Amniotic epithelial cell (primary cell): ENCODE results near the gene ATXN1.

Source experiments
- DNase-seq: peaks from one replicate; pipeline ENCODE4 v3.0.0-alpha.2; 2010; ENCODE audit warnings: low read depth

ATXN1 gene

DNA sequence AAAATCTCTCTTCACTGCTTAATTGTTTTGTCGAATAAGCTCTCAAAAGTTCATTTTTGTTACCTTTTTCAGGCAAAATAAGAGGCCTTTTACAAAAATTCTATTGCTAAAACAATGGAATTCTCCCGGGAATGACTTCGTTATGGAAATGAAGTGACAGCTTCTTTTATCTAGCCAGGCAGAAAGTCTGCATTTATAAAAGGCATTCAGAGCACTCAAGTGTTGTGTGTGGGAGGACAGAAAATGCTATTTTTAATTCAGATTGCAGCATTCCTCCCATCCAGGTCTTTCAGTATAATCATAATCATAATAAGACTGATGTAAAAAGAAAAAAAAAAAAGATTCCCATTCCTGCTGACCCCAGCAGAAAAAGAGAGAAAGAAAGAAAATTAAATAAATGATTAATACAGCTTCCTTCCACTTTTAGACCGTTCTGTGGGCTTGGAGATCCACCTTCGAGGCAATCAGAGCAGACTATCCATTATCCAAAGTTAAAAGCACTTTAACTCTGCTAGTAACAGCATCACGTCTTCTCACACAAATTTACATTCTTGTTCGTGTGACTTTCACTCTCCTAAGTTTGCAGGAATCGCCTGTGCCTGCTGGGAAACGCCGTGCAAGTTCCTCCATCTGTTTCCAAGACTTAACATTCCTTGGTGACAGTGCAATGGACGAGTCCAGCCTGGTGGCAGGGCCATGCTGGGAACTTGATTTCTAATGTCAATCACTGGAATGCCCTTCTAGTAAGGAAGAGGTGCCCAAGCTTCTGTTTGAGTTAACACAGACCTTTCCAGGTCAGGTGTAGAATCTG is 264.1 kb downstream of the ATXN1 start:
- peak; percentile 22 for DNase-seq

DNA sequence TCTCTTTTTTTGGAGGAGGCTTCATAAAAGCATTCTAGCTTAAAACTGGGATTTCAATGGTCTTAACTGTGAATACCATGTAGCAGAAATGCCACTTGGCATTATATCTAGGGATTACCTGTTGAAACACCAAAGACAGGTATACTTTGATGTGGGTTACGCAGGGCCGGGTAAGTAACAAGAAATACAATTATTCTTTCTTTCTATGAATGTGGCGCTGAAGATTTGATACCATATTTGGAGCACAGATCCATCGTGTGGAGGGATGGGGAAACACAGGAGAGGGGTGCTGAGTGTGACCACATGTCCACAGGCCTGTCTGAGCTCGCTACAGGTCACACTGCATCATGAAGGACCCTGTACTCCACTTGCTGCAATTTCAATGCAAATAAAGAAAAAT is 265.1 kb downstream of the ATXN1 start:
- DNase-seq: no peak

DNA sequence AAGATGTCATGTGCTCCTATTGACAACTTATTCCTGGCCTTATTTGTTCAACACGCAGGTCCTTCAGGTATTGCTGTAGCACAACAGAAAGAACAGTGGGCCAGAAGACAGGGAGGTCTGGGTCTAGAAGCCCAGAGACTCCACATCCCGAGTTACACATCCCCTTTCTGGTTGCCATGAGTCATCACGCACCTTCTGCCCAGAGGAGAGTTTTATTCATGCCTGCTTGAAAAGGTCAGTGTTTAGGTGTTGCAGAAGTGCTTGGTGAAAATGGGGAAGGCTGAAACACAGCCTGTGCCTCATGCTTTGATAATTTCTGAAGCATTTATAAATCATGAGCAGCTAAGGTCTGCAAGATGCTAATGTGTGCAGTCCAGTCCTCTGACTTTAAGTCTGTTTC is 266.5 kb downstream of the ATXN1 start:
- peak; percentile 29 for DNase-seq

DNA sequence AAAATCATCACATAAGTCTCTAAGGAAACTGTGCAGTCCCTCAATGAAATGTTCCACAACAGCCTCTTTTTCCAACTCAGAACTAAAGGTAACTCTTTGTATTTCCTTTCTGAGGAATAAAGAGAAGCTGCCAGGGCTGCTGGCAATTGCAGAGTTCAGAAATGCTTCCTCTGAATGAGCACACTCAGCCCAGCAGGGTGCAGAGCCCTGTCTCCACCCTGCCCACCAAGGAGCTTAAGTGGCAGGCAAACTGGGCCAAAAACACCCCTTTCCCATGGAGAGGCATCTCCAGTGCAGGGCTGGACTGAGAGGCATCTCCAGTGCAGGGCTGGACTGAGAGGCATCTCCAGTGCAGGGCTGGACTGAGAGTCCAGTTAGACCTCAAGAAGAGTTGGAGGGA is 267.5 kb downstream of the ATXN1 start:
- DNase-seq: no peak

DNA sequence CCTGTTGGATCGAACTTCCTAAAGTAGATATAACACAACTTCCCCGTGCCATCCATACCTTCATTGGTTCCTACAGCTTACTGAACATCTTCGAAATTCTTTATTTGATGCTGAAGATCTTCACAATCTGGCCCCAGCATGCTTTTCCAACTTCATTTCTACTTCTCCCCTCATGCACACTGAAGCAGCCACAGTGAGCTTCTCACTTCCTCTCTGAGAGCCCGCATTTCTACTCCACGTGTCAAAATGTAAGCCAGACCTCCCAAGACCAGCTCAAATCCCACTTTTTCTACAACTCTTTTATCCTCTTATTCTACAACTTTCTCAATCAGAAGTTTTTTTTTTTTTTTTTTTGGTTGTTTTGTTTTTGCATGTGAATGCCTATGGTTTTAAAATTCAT is 268.1 kb downstream of the ATXN1 start:
- no peak for DNase-seq

DNA sequence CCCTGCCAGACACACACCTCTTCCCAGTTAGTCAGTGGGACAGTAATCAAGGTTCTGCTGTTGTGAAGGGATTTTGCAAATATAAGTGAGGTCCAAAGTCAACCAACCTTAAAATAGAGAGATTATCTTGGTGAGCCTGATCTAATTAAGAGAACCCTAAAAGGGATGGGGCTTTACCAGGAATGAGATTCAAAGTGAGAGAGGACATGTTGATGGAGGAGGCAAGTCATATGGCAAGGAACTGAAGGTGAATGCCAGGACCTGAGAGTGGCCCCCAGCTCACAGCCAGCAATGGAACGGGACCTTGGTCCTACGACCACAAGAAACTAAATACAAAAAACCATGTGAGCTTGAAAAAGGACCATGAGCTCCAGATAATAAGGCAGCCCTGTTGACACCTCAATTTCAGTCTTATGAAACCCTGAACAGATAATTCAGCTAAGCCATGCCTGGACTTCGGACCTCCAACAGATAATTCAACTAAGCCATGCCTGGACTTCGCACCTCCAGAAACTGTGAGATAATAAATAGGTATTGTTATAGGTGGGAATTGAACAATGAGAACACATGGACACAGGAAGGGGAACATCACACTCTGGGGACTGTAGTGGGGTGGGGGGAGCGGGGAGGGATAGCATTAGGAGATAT is 269.5 kb downstream of the ATXN1 start:
- DNase-seq: no peak

DNA sequence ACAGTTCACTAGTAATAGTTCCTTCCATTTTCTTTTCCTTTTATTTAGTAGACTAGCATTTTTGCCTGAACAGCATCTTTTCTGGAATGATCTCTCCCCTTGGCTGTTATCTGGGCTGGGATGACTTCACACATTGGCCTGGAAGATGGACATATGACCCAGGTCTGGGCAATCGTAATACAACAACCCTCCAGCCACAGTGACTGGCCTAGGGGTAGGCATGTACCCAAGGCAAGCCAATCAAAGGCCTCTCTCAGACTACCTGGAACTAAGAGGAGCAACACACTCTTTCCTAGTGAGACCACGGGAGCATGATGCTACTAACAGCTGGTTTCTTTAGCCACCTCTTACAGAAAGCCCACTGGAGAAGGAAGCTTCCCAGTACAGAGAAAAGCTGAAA is 270.6 kb downstream of the ATXN1 start:
- DNase-seq: no peak

DNA sequence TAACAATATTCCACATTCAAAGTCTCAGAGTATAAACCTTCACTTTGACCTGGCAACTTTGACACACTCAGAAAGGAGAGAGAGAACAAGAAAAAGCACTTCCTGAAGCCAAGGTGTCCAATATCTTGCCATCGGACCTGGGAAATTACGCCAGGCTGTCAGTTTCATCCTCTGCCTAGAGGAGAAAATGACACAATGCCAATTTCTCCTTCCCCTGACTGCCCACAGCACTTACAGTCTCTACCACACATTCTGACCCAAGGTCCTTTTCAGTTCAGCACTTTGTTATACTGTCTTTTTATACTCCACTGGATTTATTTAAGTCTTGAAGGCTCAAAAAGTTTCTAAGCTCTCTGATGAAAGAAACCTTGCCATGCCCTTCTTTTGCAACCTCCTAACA is 272.4 kb downstream of the ATXN1 start:
- no peak for DNase-seq

DNA sequence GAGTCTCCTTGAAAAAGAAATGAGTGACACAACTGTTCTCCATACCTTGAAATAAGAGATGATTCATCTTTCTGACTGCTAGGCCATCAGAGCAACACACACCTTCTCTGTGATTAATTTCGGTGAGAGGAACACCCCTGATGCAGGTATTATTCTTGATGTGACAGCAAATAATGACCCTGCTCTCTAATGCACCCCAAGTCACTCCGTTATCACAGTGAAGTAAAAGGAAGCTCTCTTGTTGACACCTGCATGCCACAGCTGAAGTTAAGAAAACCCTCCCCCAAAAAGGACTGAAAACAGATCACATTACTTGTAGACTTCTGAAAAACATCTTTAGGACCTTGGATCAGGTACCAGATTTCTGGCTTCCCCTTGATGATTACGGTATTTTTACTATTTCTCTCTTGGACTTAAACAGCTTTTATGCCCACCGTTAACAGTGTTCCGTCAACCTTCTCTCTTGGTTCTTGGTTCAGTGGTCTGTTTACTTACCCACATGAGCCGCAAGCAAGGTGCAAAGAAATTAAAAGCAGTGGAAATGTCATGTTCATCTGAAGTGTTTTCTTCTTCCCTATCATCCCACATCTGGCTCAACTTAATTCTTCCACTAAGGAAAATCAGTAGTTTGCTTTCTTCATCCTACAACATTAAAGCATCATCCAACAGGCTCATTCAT is 273.1 kb downstream of the ATXN1 start:
- no peak for DNase-seq

DNA sequence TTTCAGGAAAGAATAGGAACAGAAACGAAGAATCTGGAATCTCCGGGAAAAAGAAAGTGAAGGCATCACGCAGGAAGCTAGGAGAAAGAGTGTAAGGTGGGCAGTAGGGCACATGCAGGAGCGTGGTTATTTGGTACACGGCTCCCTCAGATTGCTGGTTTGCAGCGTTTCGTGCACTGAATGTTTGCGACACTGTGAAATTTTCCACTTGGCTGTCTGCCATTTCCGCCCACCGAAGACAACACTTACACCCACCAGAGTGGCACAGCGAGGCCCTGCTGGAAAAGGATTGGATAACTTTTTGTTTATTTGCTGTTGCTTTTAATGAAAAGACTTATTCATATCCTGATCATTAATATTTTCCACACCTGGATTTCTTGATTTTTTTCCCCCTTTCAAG is 274.6 kb downstream of the ATXN1 start:
- DNase-seq: no peak

DNA sequence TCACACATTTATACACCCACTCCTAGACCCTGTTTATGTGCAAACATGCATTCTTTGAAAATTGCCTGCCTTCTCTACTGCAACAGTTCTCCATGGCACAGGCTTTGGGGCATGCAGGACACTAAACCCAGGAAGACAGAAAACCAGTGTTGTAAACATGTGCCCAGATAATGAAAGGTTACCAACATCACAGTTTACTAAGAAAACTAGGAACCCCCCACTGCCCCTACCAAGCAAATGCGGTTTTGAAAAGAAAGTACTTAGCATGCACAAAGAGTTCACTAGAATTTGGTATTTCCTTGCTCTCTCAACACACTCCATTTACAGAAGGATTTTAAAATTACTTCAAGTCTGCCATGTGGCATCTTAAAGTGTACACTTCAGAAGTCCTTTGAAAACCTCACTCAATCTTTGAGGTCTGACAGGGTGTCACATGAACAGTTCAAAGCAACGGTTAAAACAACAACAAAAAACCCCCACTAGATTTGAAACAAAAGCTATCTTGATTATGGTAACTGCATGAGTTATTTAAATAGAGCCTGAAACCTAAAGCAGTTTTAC is 277.9 kb downstream of the ATXN1 start:
- no peak for DNase-seq

DNA sequence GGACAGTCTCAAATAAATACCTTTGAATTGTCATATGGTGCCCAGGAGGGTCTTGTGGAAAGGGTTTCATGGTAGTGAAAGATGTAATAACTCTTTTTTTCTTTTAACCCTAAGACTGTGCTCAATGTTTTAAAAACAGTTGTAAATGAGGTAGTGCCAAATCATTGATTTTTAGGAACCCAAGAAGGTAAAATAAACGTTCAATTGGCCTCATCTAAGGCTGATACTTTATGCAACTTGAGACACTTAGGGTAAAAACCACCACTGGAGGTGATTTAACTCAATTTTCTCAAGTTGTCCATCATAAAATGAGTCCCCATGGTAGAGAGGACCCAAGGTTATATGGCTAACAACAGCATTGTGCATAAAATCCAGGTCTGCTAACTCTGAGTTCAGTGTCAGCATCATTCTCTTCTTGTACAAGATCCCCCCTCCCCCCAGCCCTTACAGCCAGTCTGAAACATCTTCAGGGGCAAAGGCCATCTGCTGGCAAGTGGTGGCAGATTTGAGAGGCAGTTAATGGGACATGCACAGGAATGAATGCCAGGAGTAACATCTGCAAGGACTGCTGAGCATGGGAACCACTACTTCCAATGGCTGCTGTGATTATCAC is 278.5 kb downstream of the ATXN1 start:
- no peak for DNase-seq

DNA sequence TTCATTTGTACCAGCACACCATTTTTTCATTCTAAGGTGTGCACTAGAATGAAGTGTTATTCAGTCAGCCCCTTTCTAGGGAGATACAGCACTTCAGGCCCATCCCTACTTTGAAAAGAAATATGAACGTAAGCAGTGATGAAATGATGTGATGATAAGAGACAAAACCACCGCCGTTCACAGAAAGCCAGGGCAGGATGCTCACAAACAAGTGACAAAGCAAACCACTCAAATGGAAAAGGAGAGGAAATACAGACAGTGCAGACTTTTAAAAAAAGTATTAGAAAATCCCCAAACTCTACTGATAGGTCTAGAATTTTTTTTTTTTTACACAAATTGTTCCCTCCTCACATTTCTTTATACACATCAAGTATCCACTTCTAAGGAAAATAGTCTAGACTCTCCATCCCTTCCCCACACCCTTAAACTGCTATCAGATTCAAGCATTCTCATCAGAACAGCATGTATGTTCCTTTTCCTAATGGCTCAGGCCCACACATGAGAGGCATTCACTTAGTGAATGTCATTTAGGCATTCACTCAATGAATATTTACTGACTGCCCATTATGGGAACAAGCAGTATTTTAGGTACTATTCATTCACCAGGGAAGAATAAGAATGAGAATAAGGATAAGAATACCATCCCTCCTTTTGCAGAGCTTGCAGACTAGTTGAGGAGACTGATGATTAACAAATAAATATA is 279.4 kb downstream of the ATXN1 start:
- DNase-seq: peak; percentile 24

DNA sequence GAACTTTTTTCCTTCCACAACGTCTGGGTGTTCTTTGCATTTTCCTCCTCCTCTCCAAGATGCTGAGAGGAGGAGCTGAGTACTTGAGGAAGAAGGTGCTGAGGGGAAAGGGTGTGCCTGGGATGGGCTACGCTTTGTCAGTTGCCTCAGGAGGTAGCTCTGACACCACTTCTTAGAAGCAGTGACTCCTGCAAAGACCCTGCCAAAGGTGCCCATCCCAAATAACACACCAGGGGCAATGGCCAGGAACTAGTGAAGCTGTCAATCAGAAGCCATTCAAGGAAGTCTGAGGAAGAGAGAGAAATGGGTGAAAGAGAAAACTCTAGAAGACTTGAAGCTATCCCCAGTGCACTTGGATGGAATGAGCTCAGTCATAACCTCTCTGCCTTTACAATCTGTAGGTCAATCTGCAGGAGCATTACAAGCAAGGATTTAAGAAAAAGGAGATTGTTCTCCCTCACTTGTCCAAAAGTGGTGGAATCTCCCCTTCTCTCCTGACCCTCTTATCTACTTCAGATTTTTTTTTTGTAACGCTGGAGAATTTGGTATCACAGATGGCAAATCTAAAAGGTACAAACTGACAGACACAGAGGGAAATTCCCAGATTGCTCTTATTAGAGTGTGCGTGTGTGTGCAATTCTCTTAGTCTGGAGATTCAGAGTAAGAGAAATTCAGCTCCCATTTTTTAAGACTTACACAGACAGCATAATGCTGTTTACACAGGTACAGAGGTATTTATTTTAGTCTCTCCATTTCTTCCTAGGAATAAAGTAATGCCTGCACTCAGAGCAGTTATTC is 280.3 kb downstream of the ATXN1 start:
- DNase-seq: no peak

DNA sequence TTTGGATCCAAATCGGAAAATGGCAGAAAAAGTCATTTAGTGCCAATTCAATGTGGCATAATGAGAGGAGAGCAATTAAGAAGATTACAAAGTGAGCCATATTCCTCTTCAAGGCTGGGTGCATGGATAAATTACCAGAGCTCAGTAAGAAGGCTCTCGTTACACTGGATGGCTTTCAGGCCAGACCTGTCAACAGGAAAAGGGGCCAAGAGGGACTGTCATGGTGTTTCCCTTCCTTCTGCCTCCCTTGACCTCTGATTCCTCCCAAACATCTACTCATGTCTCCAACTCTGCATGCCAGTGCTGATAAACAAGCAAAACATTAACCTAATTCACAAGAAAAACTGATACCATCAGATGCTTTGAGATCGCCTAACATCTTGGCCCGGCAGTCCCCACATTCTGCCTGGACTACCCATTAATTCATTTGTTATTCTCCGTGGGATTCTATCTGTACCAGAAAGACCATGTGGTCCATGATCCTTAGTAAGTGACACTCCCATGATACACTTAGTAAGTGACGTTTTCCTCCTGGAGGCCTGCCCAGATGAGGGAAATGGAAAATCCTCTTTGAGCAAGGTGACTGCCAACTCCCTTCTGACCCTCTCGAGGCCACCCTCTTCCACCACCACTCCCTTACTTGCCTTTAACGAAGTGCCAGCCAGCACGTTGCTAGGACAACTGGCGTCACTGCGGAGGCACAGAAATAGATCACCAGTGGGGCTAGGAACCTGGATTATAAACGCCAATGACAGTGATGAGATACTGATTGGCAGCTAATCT is 283.7 kb downstream of the ATXN1 start:
- DNase-seq: no peak

DNA sequence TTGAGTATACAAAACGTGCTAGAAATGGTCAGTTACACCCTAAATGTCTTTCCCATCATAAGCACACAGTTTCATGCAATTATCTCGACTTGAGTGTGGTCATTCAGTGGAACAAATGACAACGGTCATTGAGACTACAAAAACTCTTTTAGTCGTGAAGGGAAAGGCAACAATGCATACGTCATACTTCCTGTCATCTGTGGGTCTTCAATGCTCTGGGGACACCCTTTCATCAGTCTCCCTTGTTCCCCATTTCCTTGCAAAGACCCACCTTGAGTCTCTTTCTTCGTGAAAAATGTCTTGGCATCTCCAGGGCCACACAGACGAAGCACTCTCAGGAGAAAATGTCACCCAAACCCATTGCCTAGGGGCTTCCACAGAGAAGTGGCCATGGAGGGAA is 284.4 kb downstream of the ATXN1 start:
- DNase-seq: no peak

DNA sequence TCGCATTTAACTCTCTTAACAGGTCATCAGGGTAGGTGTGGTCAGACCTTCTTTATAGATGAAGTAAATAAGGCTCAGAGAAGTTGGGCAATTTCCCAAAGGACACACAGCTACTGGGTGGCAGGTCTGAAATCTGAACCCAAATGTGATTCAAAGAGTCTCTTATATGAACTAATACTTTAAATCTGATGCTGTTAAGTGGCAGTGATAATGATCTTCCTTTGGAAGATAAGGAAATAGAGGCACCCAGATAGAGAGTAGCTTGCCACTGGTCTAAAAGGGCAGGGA is 285.8 kb downstream of the ATXN1 start:
- DNase-seq: no peak

DNA sequence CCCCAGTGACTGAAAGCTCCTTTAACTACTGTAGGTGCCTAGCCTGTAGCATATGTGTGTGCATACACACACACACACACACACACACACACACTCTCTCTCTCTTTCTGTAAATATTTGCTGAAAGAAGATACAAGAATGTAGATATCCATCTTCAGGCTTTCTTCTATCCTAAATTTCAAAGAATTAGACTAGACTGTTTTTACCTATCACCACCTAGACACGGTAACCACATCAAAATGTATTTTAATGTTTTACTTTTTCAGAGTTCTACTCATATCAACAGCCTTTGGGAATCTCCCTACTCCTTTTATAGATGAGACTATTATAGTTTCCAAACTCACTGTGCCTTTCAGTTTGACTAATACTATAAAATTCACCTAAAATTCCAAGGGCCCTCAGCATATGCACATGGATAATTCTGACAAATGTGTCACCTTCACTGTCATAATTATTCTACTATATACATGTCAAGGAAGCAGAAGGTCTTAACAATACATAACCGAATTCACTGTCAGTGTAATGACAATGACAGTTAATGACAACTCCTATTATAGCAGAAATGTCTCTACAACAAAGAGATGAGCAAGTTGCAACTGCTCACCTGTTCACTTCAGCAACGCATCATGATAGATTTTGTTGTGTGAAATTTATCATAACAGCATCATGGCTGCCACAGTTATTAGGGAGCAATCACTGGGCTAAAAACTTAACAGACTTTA is 286.3 kb downstream of the ATXN1 start:
- no peak for DNase-seq

DNA sequence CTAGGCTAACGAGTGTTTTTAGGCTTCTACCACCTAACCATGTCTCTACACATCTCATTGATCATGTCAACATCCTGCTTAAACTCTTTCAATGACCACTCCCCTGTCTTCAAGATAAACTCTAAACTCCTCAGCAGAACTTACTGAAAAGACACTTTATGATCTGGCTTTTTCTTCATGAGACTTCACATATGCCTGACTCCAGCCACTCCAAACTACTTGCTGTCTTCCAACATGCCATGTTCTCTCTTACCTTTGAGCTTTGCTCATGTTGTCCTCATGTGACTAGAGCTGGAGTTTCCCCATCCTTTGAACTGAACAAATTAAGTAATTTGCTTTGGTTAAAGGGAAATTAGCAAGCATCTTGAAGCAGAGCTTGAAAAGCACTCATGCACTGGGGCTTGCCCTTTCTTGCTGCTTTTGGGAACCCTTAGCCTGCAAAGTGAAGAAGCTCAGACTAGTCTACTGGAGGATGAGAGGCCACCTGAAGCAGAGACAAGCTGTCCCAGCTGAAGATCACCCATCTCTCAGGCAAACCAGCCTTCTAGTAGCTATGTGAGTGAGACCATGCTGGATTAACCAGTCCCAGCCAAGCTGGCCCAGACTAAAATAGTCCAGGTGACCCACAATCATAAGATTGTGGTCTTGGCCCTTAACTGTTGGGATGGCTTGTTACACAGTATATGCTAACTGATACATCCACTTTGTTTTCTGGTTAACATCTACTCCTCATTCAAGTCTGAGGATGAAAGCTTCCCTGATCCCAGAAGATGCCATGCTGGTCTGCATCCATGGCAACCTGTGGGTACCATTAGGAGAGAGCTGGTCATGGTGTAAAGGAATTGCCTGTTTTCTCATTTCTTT is 287.1 kb downstream of the ATXN1 start:
- DNase-seq: no peak
